ENCODE data around the gene SYT8. TPM values are rescaled to one million over a fixed set of nuclear protein-coding genes. Genes with fewer than 3 reads are reported as not detected.

SYT8 gene
- total RNA-seq, 4 donors from 2014 or later, result not detected

DNA sequence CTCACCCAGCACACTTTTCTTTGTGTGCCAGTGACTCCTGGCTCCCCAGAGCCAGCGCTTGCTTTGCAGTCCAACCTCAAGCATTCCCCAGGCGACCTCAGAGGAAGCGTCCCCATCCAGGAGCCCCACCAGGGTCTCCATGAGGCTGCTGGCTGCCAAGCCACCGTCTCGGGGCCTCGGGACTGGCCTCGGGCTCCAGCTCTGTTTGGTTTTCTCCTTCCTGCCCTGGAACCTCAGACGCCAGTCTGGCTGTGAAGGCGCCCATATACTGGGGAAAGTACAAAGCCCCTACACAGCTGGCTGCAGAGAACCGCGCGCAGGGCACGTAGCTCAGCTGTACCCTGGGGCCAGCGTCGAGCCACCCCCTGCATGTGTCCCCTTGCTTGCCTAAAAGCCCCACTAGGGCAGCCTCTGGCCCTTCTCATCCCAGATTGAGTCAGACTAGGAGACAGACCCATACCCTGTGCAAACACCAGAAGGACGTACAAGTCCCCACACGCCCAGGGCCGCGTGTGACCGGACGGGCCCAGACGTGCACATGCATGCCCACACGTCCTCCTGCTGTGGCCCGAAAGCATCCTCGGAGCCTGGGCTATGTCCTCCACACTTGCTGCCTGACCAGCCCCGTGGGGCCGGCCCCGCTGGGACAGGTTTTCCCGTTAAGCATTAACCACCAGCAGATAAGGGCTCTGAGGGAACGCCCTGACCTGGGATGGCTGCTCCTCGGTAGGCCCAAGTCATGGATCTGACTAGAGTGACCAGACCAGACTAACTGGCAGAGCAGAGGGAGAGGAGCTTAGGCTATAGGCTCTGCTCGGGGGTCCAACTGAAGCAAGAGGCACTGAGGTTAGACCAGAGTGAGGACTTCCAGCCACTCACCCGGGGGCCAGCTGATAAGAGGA, 4.2 kb upstream of the SYT8 start:
- Histone ChIP-seq H3K36me3 (no peaks in the 10 kb centered on the region), H3K9me3 (no peaks in the 10 kb centered on the region), H3K27me3 (peaks cover 0 to 69% (median 3%) of the 10 kb centered on the region in 4 donors), H3K4me1 (peaks cover 14 to 32% (median 23%) of the 10 kb centered on the region in 4 donors), H3K4me3 (no peak overlapping the region), H3K27ac (replicated peaks in 1 of 4) (no peak overlapping the region)
- TF ChIP-seq EP300 (IDR thresholded peaks at IDR 0.05) (no peak), POLR2A (IDR thresholded peaks at IDR 0.05; ENCODE audit: low read depth) (no peak)
- 77% methylated on average over 12 of the region's 33 CpGs for WGBS
- DNase-seq (ENCODE audit: extremely low spot score), result no peak
- intact Hi-C loops (cut with DNase I), result loop anchor here (2.0 kb wide), 1 partner anchor 178 kb away; no protein-coding TSS in a partner anchor

DNA sequence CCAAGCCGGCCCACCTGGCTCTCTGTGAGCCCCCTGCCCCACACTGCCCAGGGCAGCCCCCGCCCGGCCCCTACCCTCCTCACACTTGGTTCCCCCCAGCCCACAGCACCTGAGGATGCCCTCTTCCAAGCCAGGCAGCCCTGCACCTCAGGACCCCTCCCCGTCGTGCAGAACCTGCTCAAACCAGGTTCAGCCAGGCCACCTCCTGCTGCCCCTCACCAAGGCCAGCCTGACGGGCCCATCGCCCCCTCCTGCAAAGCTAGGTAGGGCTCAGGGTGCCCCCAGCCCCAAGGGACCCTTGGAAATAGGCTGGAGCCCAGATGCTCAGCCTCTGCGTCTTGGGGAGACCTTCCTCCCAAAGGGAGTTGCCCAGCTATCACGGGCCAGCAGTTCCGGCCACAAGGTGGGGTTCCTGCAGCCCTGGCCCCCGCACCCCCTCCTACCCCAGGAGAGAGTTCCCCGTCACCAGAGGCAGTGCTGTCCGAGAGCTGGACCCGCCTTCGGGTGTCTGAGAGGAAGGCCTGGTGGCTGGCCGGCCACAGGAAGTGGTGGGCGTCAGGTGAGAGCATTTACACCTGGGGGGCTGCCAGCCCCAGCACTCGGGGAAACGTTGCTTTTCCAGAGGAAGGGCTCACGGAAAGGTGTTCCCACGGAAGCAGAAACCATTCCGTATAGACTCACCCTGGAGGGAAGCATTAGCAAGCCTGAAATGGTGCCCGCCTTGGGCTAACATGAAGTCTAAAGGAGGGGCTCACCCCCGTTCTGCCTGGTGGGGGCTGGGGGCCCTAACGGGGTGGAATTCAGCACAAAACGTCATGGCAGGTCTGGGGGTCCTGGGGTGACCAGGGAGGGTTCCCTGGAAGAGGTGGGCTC, 3.2 kb upstream of the SYT8 start:
- 66% methylated on average over 15 of the region's 26 CpGs for WGBS
- H3K4me3 ChIP-seq, result no peak overlapping the region
- TF ChIP-seq EP300 (IDR thresholded peaks at IDR 0.05), result no peak
- no peak for TF ChIP-seq POLR2A (IDR thresholded peaks at IDR 0.05; ENCODE audit: low read depth)
- H3K27ac ChIP-seq (replicated peaks in 1 of 4), result no peak overlapping the region
- H3K36me3 ChIP-seq, result no peaks in the 10 kb centered on the region
- no peaks in the 10 kb centered on the region for H3K9me3 ChIP-seq
- no peak for DNase-seq (ENCODE audit: extremely low spot score)
- intact Hi-C loops (cut with DNase I), result loop anchor here (1.0 to 2.0 kb wide), 2 partner anchors 138 to 179 kb away; no protein-coding TSS in a partner anchor
- H3K4me1 ChIP-seq, result peaks cover 14 to 26% (median 19%) of the 10 kb centered on the region in 4 donors
- peaks cover 0 to 66% (median 3%) of the 10 kb centered on the region in 4 donors for H3K27me3 ChIP-seq

GRCh38 chr11:1832211-1832919, 2.4 kb upstream of the SYT8 start:
- no peak for DNase-seq (ENCODE audit: extremely low spot score)
- WGBS, result 22% methylated on average over 23 of the region's 40 CpGs
- Histone ChIP-seq H3K9me3 (no peaks in the 10 kb centered on the region), H3K36me3 (no peaks in the 10 kb centered on the region), H3K27me3 (peaks cover 0 to 58% (median under 1%) of the 10 kb centered on the region in 4 donors), H3K4me3 (peak overlapping the region in 3 of 4 donors; percentile 5 to 34 (median 30)), H3K4me1 (peaks cover 8 to 21% (median 11%) of the 10 kb centered on the region in 4 donors), H3K27ac (replicated peaks in 1 of 4) (no peak overlapping the region)
- intact Hi-C loops (cut with DNase I), result loop anchor here (1.0 kb wide), 1 partner anchor 139 kb away; no protein-coding TSS in a partner anchor
- peak; percentile 91 to 99 (median 99) for TF ChIP-seq CTCF (IDR thresholded peaks at IDR 0.05)
- TF ChIP-seq POLR2A (IDR thresholded peaks at IDR 0.05; ENCODE audit: low read depth), result no peak

DNA sequence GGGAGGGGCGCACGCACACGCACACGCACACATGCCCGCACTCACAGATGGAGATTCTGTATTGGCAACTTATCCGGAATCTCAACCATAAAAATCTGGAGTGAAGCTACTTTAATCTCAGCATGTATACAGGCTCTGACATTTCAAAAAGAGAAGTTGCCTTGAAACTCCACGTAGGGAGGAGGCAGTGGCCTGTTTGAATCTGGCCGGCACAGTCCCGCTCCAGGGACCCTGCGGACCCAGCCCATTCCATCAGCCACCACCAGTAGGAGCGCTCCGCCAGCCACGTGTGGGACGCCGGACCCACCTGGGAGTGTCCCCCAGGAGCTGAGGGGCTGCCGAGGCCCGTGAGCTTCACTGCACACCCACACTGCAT, 1.9 kb upstream of the SYT8 start:
- TF ChIP-seq CTCF (IDR thresholded peaks at IDR 0.05) (no peak), EP300 (IDR thresholded peaks at IDR 0.05) (no peak), POLR2A (IDR thresholded peaks at IDR 0.05; ENCODE audit: low read depth) (no peak), POLR2AphosphoS5 (IDR thresholded peaks at IDR 0.05) (no peak)
- peaks cover 10 to 21% (median 14%) of the 10 kb centered on the region in 4 donors for H3K4me1 ChIP-seq
- H3K36me3 ChIP-seq, result no peaks in the 10 kb centered on the region
- no peak for DNase-seq (ENCODE audit: extremely low spot score)
- H3K27me3 ChIP-seq, result peaks cover 0 to 53% (median 0%) of the 10 kb centered on the region in 4 donors
- intact Hi-C loops (cut with DNase I), result loop anchor here (1.0 kb wide), 1 partner anchor 140 kb away; no protein-coding TSS in a partner anchor
- WGBS, result 57% methylated on average over 14 of the region's 17 CpGs
- H3K27ac ChIP-seq (replicated peaks in 1 of 4), result no peak overlapping the region
- no peaks in the 10 kb centered on the region for H3K9me3 ChIP-seq
- peak overlapping the region in 1 of 4 donors; percentile 34 for H3K4me3 ChIP-seq

DNA sequence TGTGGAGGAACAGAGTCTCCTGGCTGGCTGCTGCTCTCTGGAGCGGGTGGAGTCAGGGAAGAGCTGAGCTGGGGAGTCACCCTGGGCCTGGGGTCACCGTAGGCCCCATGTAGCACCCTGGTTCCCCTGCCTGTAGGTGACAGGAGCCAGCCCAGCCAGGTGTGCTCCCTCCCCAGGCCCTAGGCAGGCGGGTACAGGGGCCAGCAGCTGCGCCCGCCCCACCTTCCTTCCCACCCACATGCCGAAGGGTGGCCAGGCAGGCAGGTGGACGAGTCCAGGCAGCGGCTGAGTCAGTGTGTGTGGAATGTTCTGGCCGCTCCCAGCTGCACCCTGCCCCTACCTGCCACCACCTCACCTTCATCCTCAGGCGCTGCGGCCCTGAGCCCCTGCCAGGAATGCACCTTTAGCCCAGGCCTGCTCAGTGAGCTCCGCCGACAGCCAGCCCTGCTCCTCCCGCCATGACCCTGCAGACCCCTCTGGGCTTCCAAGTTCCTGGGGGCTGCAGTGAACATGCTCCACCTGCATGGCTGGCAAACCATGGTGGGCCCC, 654 bp upstream of the SYT8 start:
- no peak for DNase-seq (ENCODE audit: extremely low spot score)
- 98% methylated on average over 5 of the region's 14 CpGs for WGBS
- no peak overlapping the region for H3K27ac ChIP-seq (replicated peaks in 1 of 4)
- no peaks in the 10 kb centered on the region for H3K9me3 ChIP-seq
- H3K27me3 ChIP-seq, result peaks cover 0 to 43% (median 0%) of the 10 kb centered on the region in 4 donors
- peaks cover 11 to 26% (median 17%) of the 10 kb centered on the region in 4 donors for H3K4me1 ChIP-seq
- intact Hi-C loops (cut with DNase I), result no loop called here
- no peak overlapping the region for H3K4me3 ChIP-seq
- TF ChIP-seq CTCF (IDR thresholded peaks at IDR 0.05) (no peak), POLR2A (IDR thresholded peaks at IDR 0.05; ENCODE audit: low read depth) (no peak), POLR2AphosphoS5 (IDR thresholded peaks at IDR 0.05) (no peak), EP300 (IDR thresholded peaks at IDR 0.05) (no peak)
- H3K36me3 ChIP-seq, result no peaks in the 10 kb centered on the region
